ENCODE results near the gene GRIK1.

DNA sequence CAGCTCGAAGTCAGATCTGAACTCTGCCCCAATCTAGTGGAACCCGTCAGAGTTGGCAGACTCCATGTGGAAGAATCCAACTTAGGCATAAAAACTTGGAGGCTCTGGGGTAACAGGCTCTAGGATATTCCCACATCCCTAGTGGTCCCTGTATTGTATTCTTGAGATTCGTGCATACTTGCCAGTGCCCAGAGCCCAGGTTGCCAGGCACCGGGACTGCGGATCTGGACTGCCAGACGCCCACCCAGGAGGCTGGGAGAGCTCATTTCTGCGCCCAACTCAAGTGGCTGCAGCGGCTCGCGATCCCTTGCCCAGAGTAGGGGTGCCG, 1.1 kb downstream of the GRIK1 start:
- no peak for TF ChIP-seq TAF1 (IDR thresholded peaks at IDR 0.05; ENCODE audit: borderline replicate concordance, low read depth, low read length)
- no peak for TF ChIP-seq POLR2A (IDR thresholded peaks at IDR 0.05; ENCODE audit: low read depth, low read length)
- TF ChIP-seq POLR2AphosphoS5 (IDR thresholded peaks at IDR 0.05; ENCODE audit: low read depth, low read length), result no peak
